GM13977 (cell line): Measurements from ENCODE around the gene TTBK2.
A peak's percentile ranks its signal among the peaks of the same experiment; 100 is the strongest.

Experiments used
- DNase-seq: peaks from one replicate; pipeline ENCODE4 v3.0.0; 2012; ENCODE audit warnings: low spot score
- CTCF ChIP-seq: IDR thresholded peaks from 2 replicates; pipeline ENCODE4 v1.5.1; 2012; ENCODE audit warnings: mild to moderate bottlenecking, control low read depth; ENCODE audit not compliant: insufficient read depth; ENCODE audit errors: extremely low read depth, missing control alignments
- in situ Hi-C: fragments of 300-500 bp; cut with MboI; formaldehyde crosslinking; loops from one replicate; pipeline ENCODE4 v1.12.0; 2022; ENCODE audit warnings: low sequenced_read_pairs, low pct_unique_long_range_greater_than_20kb, mixed read lengths, inconsistent platforms; ENCODE audit not compliant: unreplicated experiment

Gene TTBK2

GRCh38 chr15:42808913-42809312, 111.7 kb downstream of the TTBK2 start:
- no peak for TF ChIP-seq CTCF
- in situ Hi-C loops = no loop called here
- DNase-seq = no peak

GRCh38 chr15:42805266-42805665, 115.3 kb downstream of the TTBK2 start:
- in situ Hi-C loops = no loop called here
- no peak for TF ChIP-seq CTCF
- no peak for DNase-seq

- in situ Hi-C loops = no loop called here
- DNase-seq = no peak
- TF ChIP-seq CTCF = no peak
Measured at GRCh38 chr15:42804739-42805138, 115.8 kb downstream of the TTBK2 start.

- DNase-seq = no peak
- no peak for TF ChIP-seq CTCF
- in situ Hi-C loops = no loop called here
Measured at GRCh38 chr15:42803436-42803835, 117.1 kb downstream of the TTBK2 start.

- no peak for DNase-seq
- no peak for TF ChIP-seq CTCF
- in situ Hi-C loops = no loop called here
Measured at GRCh38 chr15:42802168-42802567, 118.4 kb downstream of the TTBK2 start.

- TF ChIP-seq CTCF = peak; percentile 49
- DNase-seq = no peak
- in situ Hi-C loops = no loop called here
Measured at GRCh38 chr15:42800731-42801474, 119.7 kb downstream of the TTBK2 start.
